Superior temporal gyrus (tissue), 1 donor: Measurements from ENCODE around the gene LTK.
"Not testable (repeated sequence)": the region's sequence is repeated elsewhere in the genome, so short reads cannot be mapped to it uniquely, and the experiment has no call there.

Source experiments
- DNase-seq: peaks from one replicate; pipeline ENCODE4 v3.0.0-alpha.2; 2016; ENCODE audit errors: extremely low spot score

The LTK gene

GRCh38 chr15:41474941-41475340 lies 38.7 kb downstream of the LTK start:
- DNase-seq = no peak

DNA sequence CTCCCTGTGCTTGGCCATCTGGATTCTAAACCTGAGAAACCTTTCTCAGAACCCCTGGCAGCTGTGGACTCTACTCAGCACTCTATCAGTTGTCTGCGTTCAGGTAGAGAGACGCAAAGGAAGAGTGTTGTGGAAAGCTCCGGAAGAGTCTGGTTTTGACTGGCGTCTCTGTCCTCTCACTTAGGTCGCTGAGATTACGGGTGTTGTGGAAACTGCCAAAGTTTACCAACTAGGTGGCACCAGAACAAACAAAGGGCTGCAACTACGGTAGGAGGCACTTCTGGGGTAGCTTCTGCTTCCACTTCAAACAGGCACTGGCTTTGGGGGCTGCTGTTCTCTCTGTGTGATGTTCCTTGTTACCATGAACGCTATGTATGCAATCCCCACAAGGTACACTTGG lies 39.2 kb downstream of the LTK start:
- DNase-seq = no peak

DNA sequence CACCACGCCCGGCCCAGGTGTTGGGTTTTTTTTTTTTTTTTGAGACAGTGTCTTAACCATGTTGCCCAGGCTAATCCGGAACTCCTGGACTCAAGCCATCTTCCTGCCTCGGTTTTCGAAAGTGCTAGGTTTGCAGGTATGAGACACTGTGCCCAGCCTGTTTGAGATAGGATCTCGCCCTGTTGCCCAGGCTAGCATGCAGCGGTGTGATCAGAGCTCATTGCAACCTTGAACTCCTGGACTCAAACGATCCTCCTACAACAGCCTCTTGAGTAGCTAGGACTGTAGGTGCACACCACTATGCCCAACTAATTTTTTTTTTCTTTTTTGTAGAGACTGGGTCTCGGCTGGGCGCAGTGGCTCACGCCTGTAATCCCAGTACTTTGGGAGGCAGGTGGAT lies 40.2 kb downstream of the LTK start:
- DNase-seq = no peak

GRCh38 chr15:41469644-41470043 lies 44.0 kb downstream of the LTK start:
- DNase-seq = not testable (repeated sequence)

- DNase-seq = no peak
Observed at GRCh38 chr15:41466711-41467110, 46.9 kb downstream of the LTK start.

DNA sequence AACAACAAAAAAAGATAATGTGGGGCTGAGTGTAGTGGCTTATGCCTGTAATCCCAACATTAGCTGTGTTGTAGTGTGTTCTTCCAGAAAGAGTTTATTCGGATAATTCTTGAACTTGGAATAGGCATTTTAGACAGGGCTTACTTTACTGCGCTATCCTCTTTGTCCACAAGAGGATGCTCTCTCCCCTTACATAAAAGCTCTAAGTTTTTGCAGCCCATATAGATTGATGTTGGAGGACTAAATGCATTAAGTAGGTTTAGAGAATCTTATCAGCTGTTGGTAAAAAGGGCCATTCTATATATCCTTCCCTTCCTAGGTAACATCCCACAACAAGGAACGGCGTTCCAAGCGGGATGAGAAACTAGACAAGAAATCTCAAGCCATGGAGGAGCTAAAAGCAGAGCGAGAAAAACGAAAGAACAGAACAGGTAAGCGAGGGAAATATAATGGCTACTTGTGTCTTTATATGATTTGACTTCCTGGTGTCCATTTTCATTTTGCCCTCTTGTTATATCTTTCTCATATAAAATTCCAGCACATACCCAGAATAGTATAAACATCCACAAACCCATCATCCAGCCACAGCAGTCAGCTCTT lies 47.7 kb downstream of the LTK start:
- peak; percentile 73 for DNase-seq

GRCh38 chr15:41464889-41465580 lies 48.6 kb downstream of the LTK start:
- no peak for DNase-seq

- no peak for DNase-seq
Observed at GRCh38 chr15:41462084-41462795, 51.4 kb downstream of the LTK start.
